Heart left ventricle (tissue), 13 donors: ENCODE data around the gene NPHS1.

Experiments used
- POLR2A ChIP-seq, 2 donors: fragments of 450-650 bp; IDR thresholded peaks; one replicate each; pipeline ENCODE4 v1.6.1; 2017; ENCODE audit warnings: antibody characterized with exemption in 2 of 2, mild to moderate bottlenecking in 2 of 2, moderate library complexity in 2 of 2
- TF ChIP-seq, protein P1 (sequence below), 12 donors: fragments of 200-600 bp; sonication (generic) in 4 of 12; IDR thresholded peaks; one replicate each; pipeline versions ENCODE4 v1.5.0 to v1.8.0; 2018 to 2022; ENCODE audit warnings: antibody characterized with exemption in 12 of 12, mild to moderate bottlenecking in 5 of 12
- donor health status: ischemic (EF 13 %, LVEDD 7.1; RV severe dilation, severe dysfunction).
- donor health status: DM: no; HTN: yes; CAD: no.
- donor health status: DM: no; HTN: no; CAD: no.
- donor health status: ischemic (EF 25% LVEDD 6.9; RV normal size, moderate dysfunction).
- donor health status: ischemic (EF 25% LVEDD 5.7; RV mildly dilated, moderate dysfunction).
- donor health status: ischemic (EF 35%, LVEDD 5.7; RV mildly dilated, moderate dysfunction).
- donor health status: nonischemic (EF 11% LVEDD 7.7; RV severe dilation, severe dysfunction).
- donor health status: DM: yes; HTN: yes; CAD: no.
- donor health status: PGD.
- donor health status: ischemic (EF 29% LVEDD 5.4; RV normal size, mild dysfunction).
- donor health status: nonischemic (EF 23%, LVEDD 6.1; RV moderate dilation, normal function).

DNA sequence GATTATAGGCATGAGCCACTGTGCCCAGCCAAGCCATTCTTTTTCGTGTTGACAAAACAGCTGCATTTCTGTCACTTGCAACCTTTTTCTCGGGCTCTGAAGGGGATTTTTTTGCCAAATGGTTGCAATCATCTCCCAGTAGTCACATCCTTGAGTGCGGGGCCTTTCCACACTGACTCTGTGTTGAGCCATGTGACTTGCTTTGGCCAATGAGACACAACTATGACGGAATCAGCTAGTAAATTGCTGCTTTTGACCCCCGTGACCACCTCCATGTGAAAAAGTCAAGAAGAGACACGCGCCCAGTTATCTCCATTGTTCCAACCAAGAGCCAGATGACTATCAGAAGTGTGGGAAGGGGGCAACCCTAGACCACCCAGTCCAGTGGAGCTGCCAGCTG, 18.3 kb downstream of the NPHS1 start:
- TF ChIP-seq, protein P1, sequence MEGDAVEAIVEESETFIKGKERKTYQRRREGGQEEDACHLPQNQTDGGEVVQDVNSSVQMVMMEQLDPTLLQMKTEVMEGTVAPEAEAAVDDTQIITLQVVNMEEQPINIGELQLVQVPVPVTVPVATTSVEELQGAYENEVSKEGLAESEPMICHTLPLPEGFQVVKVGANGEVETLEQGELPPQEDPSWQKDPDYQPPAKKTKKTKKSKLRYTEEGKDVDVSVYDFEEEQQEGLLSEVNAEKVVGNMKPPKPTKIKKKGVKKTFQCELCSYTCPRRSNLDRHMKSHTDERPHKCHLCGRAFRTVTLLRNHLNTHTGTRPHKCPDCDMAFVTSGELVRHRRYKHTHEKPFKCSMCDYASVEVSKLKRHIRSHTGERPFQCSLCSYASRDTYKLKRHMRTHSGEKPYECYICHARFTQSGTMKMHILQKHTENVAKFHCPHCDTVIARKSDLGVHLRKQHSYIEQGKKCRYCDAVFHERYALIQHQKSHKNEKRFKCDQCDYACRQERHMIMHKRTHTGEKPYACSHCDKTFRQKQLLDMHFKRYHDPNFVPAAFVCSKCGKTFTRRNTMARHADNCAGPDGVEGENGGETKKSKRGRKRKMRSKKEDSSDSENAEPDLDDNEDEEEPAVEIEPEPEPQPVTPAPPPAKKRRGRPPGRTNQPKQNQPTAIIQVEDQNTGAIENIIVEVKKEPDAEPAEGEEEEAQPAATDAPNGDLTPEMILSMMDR (IDR thresholded peaks at IDR 0.05) = no peak
- no peak for TF ChIP-seq POLR2A (IDR thresholded peaks at IDR 0.05)
